Transverse colon (tissue), 4 donors: ENCODE results near the gene MYH15.

ENCODE experiments used
- CTCF ChIP-seq, 5 experiments: fragments of 200-600 bp in 3 of 5; fragments of 450-650 bp in 2 of 5; sonication (generic) in 3 of 5; IDR thresholded peaks; 1 replicate in 2 of 5; 2 replicates in 3 of 5; pipeline ENCODE4 v1.5.1; 2016 to 2017; ENCODE audit warnings: antibody characterized with exemption in 5 of 5, inconsistent platforms in 3 of 5, mild to moderate bottlenecking in 2 of 5, moderate library complexity in 1 of 5
- POLR2A ChIP-seq: fragments of 450-650 bp; IDR thresholded peaks from one replicate; pipeline ENCODE4 v1.6.1; 2016; ENCODE audit warnings: antibody characterized with exemption, mild to moderate bottlenecking, moderate library complexity
- POLR2AphosphoS5 ChIP-seq, 3 donors: sonication (generic); formaldehyde crosslinking; IDR thresholded peaks; one replicate each; pipeline ENCODE4 v1.6.1; 2016; ENCODE audit warnings: antibody characterized with exemption in 3 of 3

GRCh38 chr3:108383306-108383705 is 127.1 kb downstream of the MYH15 start:
- TF ChIP-seq CTCF (IDR thresholded peaks at IDR 0.05) (no peak), POLR2AphosphoS5 (IDR thresholded peaks at IDR 0.05) (no peak), POLR2A (no peak)
